Liver (tissue), 9 donors: Measurements from ENCODE around the gene RICTOR. TPM values are rescaled to one million over a fixed set of nuclear protein-coding genes. Genes with fewer than 3 reads are reported as not detected.

Experiments
- DNase-seq: peaks from one replicate; pipeline ENCODE4 v3.0.0-alpha.2; 2017; ENCODE audit warnings: low spot score
- H3K27ac ChIP-seq, 2 donors: one replicate each; pipeline ENCODE4 v1.7.0; 2013; ENCODE audit warnings: inconsistent platforms in 2 of 2, low read length in 2 of 2, control low read depth in 1 of 2, low read depth in 1 of 2, mild to moderate bottlenecking in 1 of 2
- H3K27me3 ChIP-seq, 4 donors: one replicate each; pipeline versions ENCODE4 v1.6.1 to v1.7.0; 2013; ENCODE audit warnings: low read length in 3 of 4, inconsistent platforms in 1 of 4, mild to moderate bottlenecking in 1 of 4, moderate library complexity in 1 of 4; ENCODE audit not compliant: control insufficient read depth in 4 of 4, insufficient read depth in 4 of 4
- H3K36me3 ChIP-seq, 4 donors: one replicate each; pipeline versions ENCODE4 v1.6.1 to v1.7.0; 2013; ENCODE audit warnings: low read length in 3 of 4, mild to moderate bottlenecking in 3 of 4, low read depth in 1 of 4, moderate library complexity in 1 of 4; ENCODE audit not compliant: control insufficient read depth in 4 of 4, insufficient read depth in 3 of 4
- H3K4me1 ChIP-seq, 4 donors: one replicate each; pipeline versions ENCODE4 v1.6.1 to v1.7.0; 2013; ENCODE audit warnings: low read length in 3 of 4, mild to moderate bottlenecking in 3 of 4, moderate library complexity in 1 of 4; ENCODE audit not compliant: control insufficient read depth in 4 of 4, insufficient read depth in 4 of 4
- H3K4me3 ChIP-seq, 3 donors: one replicate each; pipeline versions ENCODE4 v1.6.1 to v1.7.0; 2013; ENCODE audit warnings: low read length in 3 of 3, control low read depth in 1 of 3, low read depth in 1 of 3, mild to moderate bottlenecking in 1 of 3
- H3K9ac ChIP-seq, 2 donors: one replicate each; pipeline ENCODE4 v1.7.0; 2013; ENCODE audit warnings: low read length in 2 of 2, mild to moderate bottlenecking in 2 of 2, moderate library complexity in 2 of 2, control low read depth in 1 of 2, low read depth in 1 of 2
- H3K9me3 ChIP-seq, 4 donors: one replicate each; pipeline versions ENCODE4 v1.6.1 to v1.7.0; 2013; ENCODE audit warnings: low read length in 3 of 4; ENCODE audit not compliant: control insufficient read depth in 4 of 4
- CTCF ChIP-seq: fragments of 150-350 bp; IDR thresholded peaks from 2 replicates; pipeline ENCODE4 v1.5.1; 2017; ENCODE audit warnings: improper control_type of control experiment, low read depth, low read length; ENCODE audit not compliant: missing input control
- EGR1 ChIP-seq, 2 donors: IDR thresholded peaks; 2 replicates each; pipeline ENCODE4 v1.6.1; 2016 to 2018; ENCODE audit warnings: antibody characterized with exemption in 2 of 2, low read depth in 2 of 2
- FOXA1 ChIP-seq: IDR thresholded peaks from 2 replicates; pipeline ENCODE4 v1.6.1; 2016; ENCODE audit warnings: antibody characterized with exemption
- FOXA2 ChIP-seq: IDR thresholded peaks from 2 replicates; pipeline ENCODE4 v1.6.1; 2016; ENCODE audit warnings: antibody characterized with exemption
- GABPA ChIP-seq, 2 donors: IDR thresholded peaks in 1 of 2; conservative IDR thresholded peaks in 1 of 2; 2 replicates each; pipeline ENCODE4 v1.6.1; 2016; ENCODE audit warnings: antibody characterized with exemption in 2 of 2, mild to moderate bottlenecking in 1 of 2, moderate library complexity in 1 of 2
- HNF4A ChIP-seq, 2 donors: conservative IDR thresholded peaks; 2 replicates each; pipeline ENCODE4 v1.6.1; 2016; ENCODE audit warnings: antibody characterized with exemption in 2 of 2, mild to moderate bottlenecking in 2 of 2
- HNF4G ChIP-seq: IDR thresholded peaks from 2 replicates; pipeline ENCODE4 v1.6.1; 2016; ENCODE audit warnings: antibody characterized with exemption
- JUND ChIP-seq, 2 donors: IDR thresholded peaks; 2 replicates each; pipeline ENCODE4 v1.6.1; 2016; ENCODE audit warnings: antibody characterized with exemption in 2 of 2
- NR2F2 ChIP-seq: IDR thresholded peaks from 2 replicates; pipeline ENCODE4 v1.6.1; 2016; ENCODE audit warnings: antibody characterized with exemption
- RAD21 ChIP-seq, 2 donors: IDR thresholded peaks; 2 replicates each; pipeline ENCODE4 v1.6.1; 2016; ENCODE audit warnings: antibody characterized with exemption in 2 of 2, mild to moderate bottlenecking in 2 of 2
- RXRA ChIP-seq, 2 donors: IDR thresholded peaks; 2 replicates each; pipeline ENCODE4 v1.6.1; 2017 to 2018; ENCODE audit warnings: antibody characterized with exemption in 2 of 2, mild to moderate bottlenecking in 1 of 2
- SP1 ChIP-seq: IDR thresholded peaks from 2 replicates; pipeline ENCODE4 v1.6.1; 2018; ENCODE audit warnings: antibody characterized with exemption, mild to moderate bottlenecking
- TAF1 ChIP-seq: conservative IDR thresholded peaks from 2 replicates; pipeline ENCODE4 v1.6.1; 2016; ENCODE audit warnings: antibody characterized with exemption, mild to moderate bottlenecking
- YY1 ChIP-seq: IDR thresholded peaks from 2 replicates; pipeline ENCODE4 v1.6.1; 2016; ENCODE audit warnings: antibody characterized with exemption, mild to moderate bottlenecking
- WGBS: extraction: QIAGEN DNeasy Blood & Tissue Kit; methylation state at CpG from one replicate; pipeline ENCODE4 v1.1.7; 2013; 5-methylcytosine and 5-hydroxymethylcytosine counted together
- polyA plus RNA-seq, 2 donors: library from polyadenylated mRNA; stranded (reverse) in 1 of 2; unstranded in 1 of 2; fragments of 200-250 nt in 1 of 2; fragments of >200 nt in 1 of 2; fragmentation: Nextera tagmentation in 1 of 2; extraction: Ambion mirVana in 1 of 2; gene quantifications; one replicate each; pipeline versions ENCODE4 v1.2.1 to v1.2.3, GENCODE V29; 2013 to 2015
- total RNA-seq, 2 donors: library from RNA; depleted of rRNA; stranded (reverse); fragments of >200 nt; gene quantifications; one replicate each; pipeline ENCODE4 v1.2.3, GENCODE V29; 2014
- TF ChIP-seq, protein P1 (sequence below): IDR thresholded peaks from 2 replicates; pipeline ENCODE4 v1.6.1; 2016; ENCODE audit warnings: antibody characterized with exemption
- TF ChIP-seq, protein P2 (sequence below): IDR thresholded peaks from 2 replicates; pipeline ENCODE4 v1.6.1; 2016; ENCODE audit warnings: antibody characterized with exemption
- TF ChIP-seq, protein P3 (sequence below): IDR thresholded peaks from 2 replicates; pipeline ENCODE4 v1.6.1; 2016; ENCODE audit warnings: antibody characterized with exemption, mild to moderate bottlenecking
- TF ChIP-seq, protein P4 (sequence below): IDR thresholded peaks from 2 replicates; pipeline ENCODE4 v1.6.1; 2016; ENCODE audit warnings: antibody characterized with exemption
- donor health status: healthy.
- donor health status: healthy.
- donor health status: healthy.
- donor health status: healthy.
- donor health status: healthy.

The RICTOR gene
- total and polyA plus RNA-seq, 4 donors: 2.1 to 24.0 (median 15.0) TPM

DNA sequence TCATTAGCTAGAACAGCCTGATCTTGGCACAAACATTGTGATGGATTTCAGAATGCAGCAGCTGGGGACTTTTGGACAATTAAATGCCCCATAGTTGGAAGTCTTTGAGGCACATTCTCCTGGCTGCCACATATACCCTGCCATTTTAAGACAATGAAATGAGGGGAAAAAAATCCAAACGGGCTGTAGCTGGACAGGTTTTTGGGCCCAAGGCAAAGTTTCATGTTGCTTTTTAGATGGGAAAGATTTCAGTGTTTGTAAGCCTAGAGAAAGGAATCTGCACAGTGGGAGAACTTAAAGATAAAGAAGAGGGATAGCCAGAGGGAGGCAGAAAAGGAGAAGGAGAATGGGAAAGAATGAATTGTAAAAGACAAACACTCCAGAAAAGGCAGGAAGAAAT, 30.0 kb upstream of the RICTOR start:
- no peaks in the 10 kb centered on the region for H3K27me3 ChIP-seq
- TF ChIP-seq GABPA (IDR thresholded peaks at IDR 0.05 in 1 of 2, conservative IDR thresholded peaks at IDR 0.05 in 1 of 2) (no peak), CTCF (no peak), JUND (IDR thresholded peaks at IDR 0.05) (no peak), NR2F2 (no peak), HNF4G (no peak), EGR1 (IDR thresholded peaks at IDR 0.05; ENCODE audit: low read depth in 2 of 2) (no peak), FOXA2 (no peak), FOXA1 (no peak), RXRA (IDR thresholded peaks at IDR 0.05) (no peak), SP1 (no peak), RAD21 (IDR thresholded peaks at IDR 0.05) (no peak), YY1 (no peak), HNF4A (conservative IDR thresholded peaks at IDR 0.05) (no peak), TAF1 (no peak)
- TF ChIP-seq, protein P1, sequence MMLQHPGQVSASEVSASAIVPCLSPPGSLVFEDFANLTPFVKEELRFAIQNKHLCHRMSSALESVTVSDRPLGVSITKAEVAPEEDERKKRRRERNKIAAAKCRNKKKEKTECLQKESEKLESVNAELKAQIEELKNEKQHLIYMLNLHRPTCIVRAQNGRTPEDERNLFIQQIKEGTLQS: no peak
- TF ChIP-seq, protein P2, sequence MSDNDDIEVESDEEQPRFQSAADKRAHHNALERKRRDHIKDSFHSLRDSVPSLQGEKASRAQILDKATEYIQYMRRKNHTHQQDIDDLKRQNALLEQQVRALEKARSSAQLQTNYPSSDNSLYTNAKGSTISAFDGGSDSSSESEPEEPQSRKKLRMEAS: no peak
- TF ChIP-seq, protein P3, sequence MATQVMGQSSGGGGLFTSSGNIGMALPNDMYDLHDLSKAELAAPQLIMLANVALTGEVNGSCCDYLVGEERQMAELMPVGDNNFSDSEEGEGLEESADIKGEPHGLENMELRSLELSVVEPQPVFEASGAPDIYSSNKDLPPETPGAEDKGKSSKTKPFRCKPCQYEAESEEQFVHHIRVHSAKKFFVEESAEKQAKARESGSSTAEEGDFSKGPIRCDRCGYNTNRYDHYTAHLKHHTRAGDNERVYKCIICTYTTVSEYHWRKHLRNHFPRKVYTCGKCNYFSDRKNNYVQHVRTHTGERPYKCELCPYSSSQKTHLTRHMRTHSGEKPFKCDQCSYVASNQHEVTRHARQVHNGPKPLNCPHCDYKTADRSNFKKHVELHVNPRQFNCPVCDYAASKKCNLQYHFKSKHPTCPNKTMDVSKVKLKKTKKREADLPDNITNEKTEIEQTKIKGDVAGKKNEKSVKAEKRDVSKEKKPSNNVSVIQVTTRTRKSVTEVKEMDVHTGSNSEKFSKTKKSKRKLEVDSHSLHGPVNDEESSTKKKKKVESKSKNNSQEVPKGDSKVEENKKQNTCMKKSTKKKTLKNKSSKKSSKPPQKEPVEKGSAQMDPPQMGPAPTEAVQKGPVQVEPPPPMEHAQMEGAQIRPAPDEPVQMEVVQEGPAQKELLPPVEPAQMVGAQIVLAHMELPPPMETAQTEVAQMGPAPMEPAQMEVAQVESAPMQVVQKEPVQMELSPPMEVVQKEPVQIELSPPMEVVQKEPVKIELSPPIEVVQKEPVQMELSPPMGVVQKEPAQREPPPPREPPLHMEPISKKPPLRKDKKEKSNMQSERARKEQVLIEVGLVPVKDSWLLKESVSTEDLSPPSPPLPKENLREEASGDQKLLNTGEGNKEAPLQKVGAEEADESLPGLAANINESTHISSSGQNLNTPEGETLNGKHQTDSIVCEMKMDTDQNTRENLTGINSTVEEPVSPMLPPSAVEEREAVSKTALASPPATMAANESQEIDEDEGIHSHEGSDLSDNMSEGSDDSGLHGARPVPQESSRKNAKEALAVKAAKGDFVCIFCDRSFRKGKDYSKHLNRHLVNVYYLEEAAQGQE: no peak
- TF ChIP-seq, protein P4, sequence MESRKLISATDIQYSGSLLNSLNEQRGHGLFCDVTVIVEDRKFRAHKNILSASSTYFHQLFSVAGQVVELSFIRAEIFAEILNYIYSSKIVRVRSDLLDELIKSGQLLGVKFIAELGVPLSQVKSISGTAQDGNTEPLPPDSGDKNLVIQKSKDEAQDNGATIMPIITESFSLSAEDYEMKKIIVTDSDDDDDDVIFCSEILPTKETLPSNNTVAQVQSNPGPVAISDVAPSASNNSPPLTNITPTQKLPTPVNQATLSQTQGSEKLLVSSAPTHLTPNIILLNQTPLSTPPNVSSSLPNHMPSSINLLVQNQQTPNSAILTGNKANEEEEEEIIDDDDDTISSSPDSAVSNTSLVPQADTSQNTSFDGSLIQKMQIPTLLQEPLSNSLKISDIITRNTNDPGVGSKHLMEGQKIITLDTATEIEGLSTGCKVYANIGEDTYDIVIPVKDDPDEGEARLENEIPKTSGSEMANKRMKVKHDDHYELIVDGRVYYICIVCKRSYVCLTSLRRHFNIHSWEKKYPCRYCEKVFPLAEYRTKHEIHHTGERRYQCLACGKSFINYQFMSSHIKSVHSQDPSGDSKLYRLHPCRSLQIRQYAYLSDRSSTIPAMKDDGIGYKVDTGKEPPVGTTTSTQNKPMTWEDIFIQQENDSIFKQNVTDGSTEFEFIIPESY: no peak
- DNase-seq: no peak
- peaks cover 0 to 2% (median 0%) of the 10 kb centered on the region in 4 donors for H3K36me3 ChIP-seq
- H3K27ac ChIP-seq: no peak overlapping the region
- WGBS: 80% methylated on average over 1 of the region's 1 CpG
- peaks cover 0 to 2% (median 0%) of the 10 kb centered on the region in 4 donors for H3K4me1 ChIP-seq
- H3K4me3 ChIP-seq: no peak overlapping the region
- no peak overlapping the region for H3K9ac ChIP-seq
- no peaks in the 10 kb centered on the region for H3K9me3 ChIP-seq
